Fibroblast of the aortic adventitia (primary cell): ENCODE data around the gene JAKMIP1. TPM values are rescaled to one million over a fixed set of nuclear protein-coding genes. Genes with fewer than 3 reads are reported as not detected.

Experiments used
- DNase-seq: peaks from one replicate; pipeline ENCODE4 v3.0.0-alpha.2; 2010; ENCODE audit warnings: low read depth
- H3K4me3 ChIP-seq: 2 replicates; pipeline ENCODE4 v1.5.1; 2011; ENCODE audit warnings: low read depth, mild to moderate bottlenecking, control low read depth, low read length, moderate library complexity
- CTCF ChIP-seq: IDR thresholded peaks from 2 replicates; pipeline ENCODE4 v1.5.1; 2011; ENCODE audit warnings: mild to moderate bottlenecking, low read length, control low read depth, inconsistent platforms; ENCODE audit not compliant: insufficient read depth
- total RNA-seq: library from RNA; depleted of rRNA; stranded (reverse); fragments of >200 nt; gene quantifications from 2 replicates; pipeline ENCODE4 v1.2.3, GENCODE V29; 2012; ENCODE audit warnings: low replicate concordance

The JAKMIP1 gene
- total RNA-seq, 1 donor: not detected

DNA sequence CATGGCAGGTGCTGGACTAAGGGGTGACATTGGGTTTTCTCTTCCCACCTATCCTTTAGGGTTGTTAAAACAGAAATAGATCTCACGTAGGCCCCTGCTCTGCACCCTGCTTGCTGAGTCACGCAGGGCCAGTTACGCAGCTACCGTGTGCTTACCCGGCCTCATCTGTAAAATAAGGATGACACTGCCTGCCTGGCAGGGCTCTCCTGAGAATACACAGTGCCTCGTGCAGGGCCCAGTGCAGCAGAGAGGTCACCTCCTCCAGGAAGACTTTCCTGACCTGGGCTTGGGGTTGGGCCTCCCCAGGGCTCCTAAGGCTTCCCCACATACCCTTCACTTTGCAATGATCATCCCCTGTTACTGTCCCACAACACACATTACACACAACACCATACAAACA is 33.6 kb upstream of the JAKMIP1 start:
- H3K4me3 ChIP-seq: no peak overlapping the region
- no peak for DNase-seq
- no peak for TF ChIP-seq CTCF

GRCh38 chr4:6232836-6233785 is 32.8 kb upstream of the JAKMIP1 start:
- TF ChIP-seq CTCF: no peak
- DNase-seq: no peak
- H3K4me3 ChIP-seq: no peak overlapping the region

- H3K4me3 ChIP-seq: no peak overlapping the region
- no peak for TF ChIP-seq CTCF
- no peak for DNase-seq
Measured at GRCh38 chr4:6231663-6232165, 31.4 kb upstream of the JAKMIP1 start.

DNA sequence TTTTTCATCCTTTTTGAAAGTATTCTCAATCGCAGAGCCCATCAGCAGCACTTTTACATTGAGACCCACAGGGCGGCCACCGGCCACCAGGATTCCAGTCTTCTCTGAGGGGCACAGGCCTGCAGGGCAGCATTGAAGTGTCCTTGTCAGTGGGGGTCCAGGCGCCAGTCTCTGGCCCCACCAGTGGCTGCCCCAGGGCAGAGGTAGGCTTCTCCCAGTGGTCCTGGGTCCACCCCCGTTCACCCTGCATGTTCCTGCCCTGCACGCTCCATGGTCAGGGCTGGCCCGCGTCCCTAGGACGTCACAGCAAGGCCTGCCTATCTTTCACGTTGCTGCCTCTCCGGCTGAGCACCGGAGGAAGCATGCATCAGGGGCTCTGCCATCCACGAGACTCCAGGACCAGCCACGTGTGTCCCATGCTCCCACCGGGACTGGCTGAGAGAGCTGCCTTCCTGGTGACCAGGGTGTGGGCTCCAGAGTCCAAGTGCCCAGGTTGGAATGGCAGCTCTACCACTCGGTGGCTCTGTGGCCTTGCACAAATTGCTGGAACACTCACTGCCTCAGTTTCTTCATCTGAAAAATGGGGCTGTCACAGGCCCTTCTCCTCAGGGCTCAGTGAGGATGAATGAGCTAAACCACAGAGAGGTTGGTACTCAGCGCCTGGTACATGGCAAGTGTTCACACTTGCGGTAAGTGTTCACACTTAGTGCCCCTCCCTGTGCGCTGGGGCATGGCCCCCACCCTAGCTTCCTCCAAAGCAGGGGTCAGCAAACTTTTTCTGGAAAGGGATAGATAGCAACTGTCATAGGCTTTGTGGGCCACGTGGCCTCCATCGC is 30.7 kb upstream of the JAKMIP1 start:
- H3K4me3 ChIP-seq: no peak overlapping the region
- no peak for DNase-seq
- no peak for TF ChIP-seq CTCF

DNA sequence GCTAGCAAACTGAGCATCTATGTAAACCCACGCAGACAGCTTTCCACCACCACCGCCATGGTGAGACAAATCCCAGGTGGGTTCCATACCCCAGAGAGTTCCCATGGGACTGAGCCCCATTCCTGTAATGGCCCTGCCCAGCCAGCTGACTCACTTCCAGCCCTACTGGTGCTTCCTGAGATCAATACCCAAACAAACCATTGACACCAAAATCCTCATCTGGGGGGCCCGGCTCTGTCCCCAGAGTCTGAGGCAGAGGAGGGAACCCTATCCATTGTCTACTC is 30.1 kb upstream of the JAKMIP1 start:
- no peak overlapping the region for H3K4me3 ChIP-seq
- TF ChIP-seq CTCF: no peak
- no peak for DNase-seq

DNA sequence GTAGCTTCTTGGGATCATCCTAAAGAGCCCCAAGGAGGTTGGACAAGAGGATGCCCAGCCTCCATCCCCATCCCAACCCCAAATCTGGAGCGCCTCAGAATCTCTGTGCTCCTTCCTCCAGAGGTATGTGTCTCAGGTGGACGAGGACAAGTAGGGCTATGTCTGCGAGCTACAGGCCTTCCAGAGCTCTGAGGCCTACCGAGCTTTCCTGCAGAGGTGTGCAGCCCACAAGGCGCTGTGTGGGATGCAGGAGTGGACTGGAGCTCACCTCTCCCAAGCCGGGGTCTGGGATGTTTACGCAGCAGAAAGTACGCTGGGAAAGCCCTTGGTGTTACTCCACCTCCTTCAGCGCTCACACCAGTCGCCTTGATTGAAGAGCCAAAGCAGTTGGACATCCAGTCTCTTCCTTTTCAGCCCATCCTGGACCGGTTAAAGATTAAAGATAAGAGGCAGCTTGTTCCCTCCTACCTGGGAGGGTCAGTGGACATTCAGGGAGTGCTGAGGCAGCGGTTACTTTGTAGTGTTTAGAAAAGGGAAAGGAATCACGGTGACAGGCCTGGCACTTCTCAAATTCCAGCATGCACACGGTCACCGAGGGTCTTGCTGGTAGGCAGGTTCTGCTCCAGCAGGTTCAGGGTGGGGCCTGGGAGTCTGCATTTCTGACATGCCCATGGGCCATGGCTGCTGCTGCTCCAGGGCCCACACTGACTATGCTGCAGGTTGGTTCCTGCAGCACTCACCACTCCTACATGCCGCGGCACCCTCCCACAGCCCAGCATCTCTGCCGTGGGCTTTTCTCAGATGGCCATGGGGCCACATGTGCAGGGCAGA is 29.5 kb upstream of the JAKMIP1 start:
- DNase-seq: no peak
- H3K4me3 ChIP-seq: no peak overlapping the region
- no peak for TF ChIP-seq CTCF
